Stimulated activated CD4-positive, alpha-beta T cell treated with anti-CD3 and anti-CD28 coated beads, TNF-alpha, amount 100 ng/mL, for 24 hours (primary cell): ENCODE results near the gene NEDD8.

Experiments used
- DNase-seq, 3 experiments: peaks; one replicate each; pipeline ENCODE4 v3.0.0-alpha.2; 2020; ENCODE audit warnings: low read depth in 3 of 3

Gene NEDD8

GRCh38 chr14:24263848-24264247, 31.7 kb upstream of the NEDD8 start:
- DNase-seq: no peak

- DNase-seq: no peak
Observed at GRCh38 chr14:24262821-24263733, 30.9 kb upstream of the NEDD8 start, which contains the start of gene TGM1. Gene TGM1, minus strand, starts transcription at chr14:24263177. Its CDS starts 825 bp downstream, at chr14:24262352.

- DNase-seq: no peak
Observed at GRCh38 chr14:24261969-24262327, 29.8 kb upstream of the NEDD8 start.

GRCh38 chr14:24261256-24261968, 29.2 kb upstream of the NEDD8 start:
- DNase-seq: no peak

- DNase-seq: no peak
Observed at GRCh38 chr14:24260780-24261157, 28.6 kb upstream of the NEDD8 start.

GRCh38 chr14:24260026-24260779, 28.0 kb upstream of the NEDD8 start:
- DNase-seq: no peak

- DNase-seq: no peak
Observed at GRCh38 chr14:24259282-24260025, 27.3 kb upstream of the NEDD8 start.

GRCh38 chr14:24258548-24259265, 26.5 kb upstream of the NEDD8 start:
- DNase-seq: no peak

- DNase-seq: no peak
Observed at GRCh38 chr14:24258119-24258518, 26.0 kb upstream of the NEDD8 start.

- no peak for DNase-seq
Observed at GRCh38 chr14:24256960-24257359, 24.8 kb upstream of the NEDD8 start.

GRCh38 chr14:24255931-24256711, 24.0 kb upstream of the NEDD8 start:
- DNase-seq: no peak

GRCh38 chr14:24255438-24255837, 23.3 kb upstream of the NEDD8 start:
- no peak for DNase-seq

GRCh38 chr14:24254630-24255392, 22.6 kb upstream of the NEDD8 start:
- no peak for DNase-seq

GRCh38 chr14:24253936-24254335, 21.8 kb upstream of the NEDD8 start:
- DNase-seq: no peak

- DNase-seq: no peak
Observed at GRCh38 chr14:24252289-24253124, 20.3 kb upstream of the NEDD8 start.

- no peak for DNase-seq
Observed at GRCh38 chr14:24251880-24252288, 19.7 kb upstream of the NEDD8 start.

- DNase-seq: no peak
Observed at GRCh38 chr14:24250354-24250753, 18.2 kb upstream of the NEDD8 start.

GRCh38 chr14:24249230-24250021, 17.3 kb upstream of the NEDD8 start:
- DNase-seq: no peak
